Choroid plexus epithelial cell (primary cell): Measurements from ENCODE around the gene DYDC1.

Experiments used
- DNase-seq: peaks from one replicate; pipeline ENCODE4 v3.0.0-alpha.2; 2010; ENCODE audit warnings: low read depth
- H3K4me3 ChIP-seq: 2 replicates; pipeline ENCODE4 v1.5.1; 2011; ENCODE audit warnings: low read depth, mild to moderate bottlenecking, control low read depth, low read length, moderate library complexity
- CTCF ChIP-seq: conservative IDR thresholded peaks from 2 replicates; pipeline ENCODE4 v1.5.1; 2011; ENCODE audit warnings: low read depth, mild to moderate bottlenecking, control low read depth, inconsistent platforms, low read length, moderate library complexity

The DYDC1 gene

GRCh38 chr10:80288849-80289248 is 67.7 kb downstream of the DYDC1 start:
- no peak for DNase-seq
- H3K4me3 ChIP-seq = no peak overlapping the region
- no peak for TF ChIP-seq CTCF
